HepG2 (cell line): ENCODE measurements around the gene PEAK3. TPM values are rescaled to one million over a fixed set of nuclear protein-coding genes. Genes with fewer than 3 reads are reported as not detected.

Source experiments
- SNRNP70 ChIP-seq: fragments of 200-400 bp; formaldehyde crosslinking; IDR thresholded peaks from 2 replicates; pipeline ENCODE4 v1.6.1; 2017; ENCODE audit warnings: mild to moderate bottlenecking, low read depth, low read length, moderate library complexity
- YEATS4 ChIP-seq: sonication (generic); formaldehyde crosslinking; IDR thresholded peaks from 2 replicates; pipeline ENCODE4 v1.4.0; 2020; ENCODE audit warnings: missing genetic modification reagents, borderline replicate concordance
- ZNF557 ChIP-seq: sonication (generic); formaldehyde crosslinking; IDR thresholded peaks from 2 replicates; pipeline ENCODE4 v1.4.0; 2020; ENCODE audit warnings: missing genetic modification reagents
- ZNF589 ChIP-seq: sonication (generic); formaldehyde crosslinking; conservative IDR thresholded peaks from 2 replicates; pipeline ENCODE4 v1.8.0; 2022; ENCODE audit warnings: mild to moderate bottlenecking, moderate library complexity, missing genetic modification reagents
- ZNF768 ChIP-seq: sonication (generic); formaldehyde crosslinking; IDR thresholded peaks from 2 replicates; pipeline ENCODE4 v1.4.0; 2020; ENCODE audit warnings: missing genetic modification reagents
- ZNF777 ChIP-seq: sonication (generic); formaldehyde crosslinking; IDR thresholded peaks from 2 replicates; pipeline ENCODE4 v1.4.0; 2020; ENCODE audit warnings: missing genetic modification reagents
- polyA plus RNA-seq, 8 experiments: library from polyadenylated mRNA; depleted of rRNA in 3 of 8; stranded (reverse) in 7 of 8; unstranded in 1 of 8; fragments of >200 nt; fragmentation: Illumina TruSeq in 4 of 8; extraction: Trizol in 4 of 8; gene quantifications; 2 replicates each; pipeline versions ENCODE4 v1.2.1 to v1.2.3, GENCODE V29; 2011 to 2016; ENCODE audit warnings: low read depth in 4 of 8, missing spikeins in 1 of 8, mixed read lengths in 1 of 8; ENCODE audit not compliant: insufficient read depth in 1 of 8
- total RNA-seq, 5 experiments: library from RNA; depleted of rRNA; stranded (reverse); fragments of >200 nt; fragmentation: Illumina TruSeq; extraction: Trizol; gene quantifications; 2 replicates each; pipeline ENCODE4 v1.2.3, GENCODE V29; 2016; ENCODE audit warnings: low read depth in 1 of 5
- TF ChIP-seq, protein P1 (sequence below): sonication (generic); formaldehyde crosslinking; IDR thresholded peaks from 2 replicates; pipeline ENCODE4 v1.5.0; 2020; ENCODE audit warnings: mild to moderate bottlenecking, missing genetic modification reagents, borderline replicate concordance
- TF ChIP-seq, protein P2 (sequence below): sonication (generic); formaldehyde crosslinking; conservative IDR thresholded peaks from 2 replicates; pipeline ENCODE4 v1.8.1; 2023; ENCODE audit warnings: missing genetic modification reagents
- TF ChIP-seq, protein P3 (sequence below), 2 experiments: sonication (generic) in 1 of 2; formaldehyde crosslinking in 1 of 2; IDR thresholded peaks; 2 replicates each; pipeline versions ENCODE4 v1.6.1 to v1.9.0; 2014 to 2022; ENCODE audit warnings: antibody characterized with exemption in 1 of 2, borderline replicate concordance in 1 of 2, inconsistent platforms in 1 of 2, low read depth in 1 of 2, missing genetic modification reagents in 1 of 2
- TF ChIP-seq, protein P4 (sequence below): IDR thresholded peaks from 2 replicates; pipeline ENCODE4 v1.6.1; 2018; ENCODE audit warnings: missing genetic modification reagents
- TF ChIP-seq, protein P5 (sequence below), 2 experiments: fragments of 450-650 bp in 1 of 2; sonication (generic) in 1 of 2; formaldehyde crosslinking; IDR thresholded peaks; 2 replicates each; pipeline versions ENCODE4 v1.5.0 to v1.8.0; 2020 to 2022; ENCODE audit warnings: mild to moderate bottlenecking in 1 of 2, missing genetic modification reagents in 1 of 2

Gene PEAK3
- total and polyA plus RNA-seq, 2 of the 13 experiments (the other 11 are each of a cell fraction or from before 2014, with no cell fraction given): not detected

DNA sequence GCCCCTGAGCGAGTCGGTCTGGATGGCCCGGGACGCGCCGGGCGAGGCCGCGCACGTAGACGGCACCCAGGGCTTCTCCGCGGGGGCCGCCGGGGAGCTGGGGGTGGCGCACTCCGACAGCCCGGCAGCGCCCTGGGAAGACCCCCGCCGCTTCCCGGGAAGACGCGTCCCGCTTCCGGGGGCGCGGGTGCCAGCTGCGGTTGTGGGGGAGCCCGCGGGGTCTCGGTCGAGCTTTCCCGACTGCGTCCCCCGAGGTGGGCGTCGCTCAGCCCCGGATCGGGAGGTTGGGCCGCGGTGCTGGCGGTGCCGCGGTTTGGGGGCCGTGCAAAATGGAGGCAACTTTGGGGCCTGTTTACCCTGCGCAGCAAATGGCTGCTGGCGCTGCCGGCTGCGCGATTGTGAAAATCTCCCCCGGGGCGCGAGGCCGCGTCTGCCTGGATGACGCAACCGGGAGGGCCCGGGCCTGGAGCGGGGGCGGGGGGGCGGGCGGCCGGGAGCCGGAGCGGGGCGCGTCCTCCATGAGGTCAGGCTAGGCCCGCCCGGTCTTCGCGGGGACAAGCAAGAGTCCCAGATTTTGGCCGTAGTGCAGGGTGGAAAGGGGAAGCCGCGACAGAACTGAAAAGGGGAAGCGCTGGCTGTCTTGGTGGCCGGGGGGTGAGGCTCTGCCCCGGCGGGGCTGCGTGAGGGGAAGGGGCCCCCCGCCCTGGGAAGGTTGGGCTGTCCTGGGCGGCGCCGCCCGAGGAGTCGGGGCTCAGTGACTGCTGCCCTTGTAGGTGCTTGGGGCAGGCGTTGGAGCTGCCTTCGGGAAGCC, 11.3 kb downstream of the PEAK3 start (continued):
- TF ChIP-seq, protein P1, sequence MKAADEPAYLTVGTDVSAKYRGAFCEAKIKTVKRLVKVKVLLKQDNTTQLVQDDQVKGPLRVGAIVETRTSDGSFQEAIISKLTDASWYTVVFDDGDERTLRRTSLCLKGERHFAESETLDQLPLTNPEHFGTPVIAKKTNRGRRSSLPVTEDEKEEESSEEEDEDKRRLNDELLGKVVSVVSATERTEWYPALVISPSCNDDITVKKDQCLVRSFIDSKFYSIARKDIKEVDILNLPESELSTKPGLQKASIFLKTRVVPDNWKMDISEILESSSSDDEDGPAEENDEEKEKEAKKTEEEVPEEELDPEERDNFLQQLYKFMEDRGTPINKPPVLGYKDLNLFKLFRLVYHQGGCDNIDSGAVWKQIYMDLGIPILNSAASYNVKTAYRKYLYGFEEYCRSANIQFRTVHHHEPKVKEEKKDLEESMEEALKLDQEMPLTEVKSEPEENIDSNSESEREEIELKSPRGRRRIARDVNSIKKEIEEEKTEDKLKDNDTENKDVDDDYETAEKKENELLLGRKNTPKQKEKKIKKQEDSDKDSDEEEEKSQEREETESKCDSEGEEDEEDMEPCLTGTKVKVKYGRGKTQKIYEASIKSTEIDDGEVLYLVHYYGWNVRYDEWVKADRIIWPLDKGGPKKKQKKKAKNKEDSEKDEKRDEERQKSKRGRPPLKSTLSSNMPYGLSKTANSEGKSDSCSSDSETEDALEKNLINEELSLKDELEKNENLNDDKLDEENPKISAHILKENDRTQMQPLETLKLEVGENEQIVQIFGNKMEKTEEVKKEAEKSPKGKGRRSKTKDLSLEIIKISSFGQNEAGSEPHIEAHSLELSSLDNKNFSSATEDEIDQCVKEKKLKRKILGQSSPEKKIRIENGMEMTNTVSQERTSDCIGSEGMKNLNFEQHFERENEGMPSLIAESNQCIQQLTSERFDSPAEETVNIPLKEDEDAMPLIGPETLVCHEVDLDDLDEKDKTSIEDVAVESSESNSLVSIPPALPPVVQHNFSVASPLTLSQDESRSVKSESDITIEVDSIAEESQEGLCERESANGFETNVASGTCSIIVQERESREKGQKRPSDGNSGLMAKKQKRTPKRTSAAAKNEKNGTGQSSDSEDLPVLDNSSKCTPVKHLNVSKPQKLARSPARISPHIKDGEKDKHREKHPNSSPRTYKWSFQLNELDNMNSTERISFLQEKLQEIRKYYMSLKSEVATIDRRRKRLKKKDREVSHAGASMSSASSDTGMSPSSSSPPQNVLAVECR (CRISPR knock-in tag): peak; percentile 59; the same call in 1 of the 2 replicates
- TF ChIP-seq, protein P2, sequence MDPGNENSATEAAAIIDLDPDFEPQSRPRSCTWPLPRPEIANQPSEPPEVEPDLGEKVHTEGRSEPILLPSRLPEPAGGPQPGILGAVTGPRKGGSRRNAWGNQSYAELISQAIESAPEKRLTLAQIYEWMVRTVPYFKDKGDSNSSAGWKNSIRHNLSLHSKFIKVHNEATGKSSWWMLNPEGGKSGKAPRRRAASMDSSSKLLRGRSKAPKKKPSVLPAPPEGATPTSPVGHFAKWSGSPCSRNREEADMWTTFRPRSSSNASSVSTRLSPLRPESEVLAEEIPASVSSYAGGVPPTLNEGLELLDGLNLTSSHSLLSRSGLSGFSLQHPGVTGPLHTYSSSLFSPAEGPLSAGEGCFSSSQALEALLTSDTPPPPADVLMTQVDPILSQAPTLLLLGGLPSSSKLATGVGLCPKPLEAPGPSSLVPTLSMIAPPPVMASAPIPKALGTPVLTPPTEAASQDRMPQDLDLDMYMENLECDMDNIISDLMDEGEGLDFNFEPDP (CRISPR knock-in tag): no peak
- TF ChIP-seq ZNF589 (CRISPR knock-in tag) (0 out of 2 replicates have a peak, but pooled peaks have one; percentile 35), ZNF777 (CRISPR knock-in tag) (0 out of 2 replicates have a peak, but pooled peaks have one; percentile 15), SNRNP70 (peak; percentile 92), ZNF768 (CRISPR knock-in tag) (0 out of 2 replicates have a peak, but pooled peaks have one; percentile 8), YEATS4 (CRISPR knock-in tag) (peak; percentile 58), ZNF557 (no peak)
- TF ChIP-seq, protein P3, sequence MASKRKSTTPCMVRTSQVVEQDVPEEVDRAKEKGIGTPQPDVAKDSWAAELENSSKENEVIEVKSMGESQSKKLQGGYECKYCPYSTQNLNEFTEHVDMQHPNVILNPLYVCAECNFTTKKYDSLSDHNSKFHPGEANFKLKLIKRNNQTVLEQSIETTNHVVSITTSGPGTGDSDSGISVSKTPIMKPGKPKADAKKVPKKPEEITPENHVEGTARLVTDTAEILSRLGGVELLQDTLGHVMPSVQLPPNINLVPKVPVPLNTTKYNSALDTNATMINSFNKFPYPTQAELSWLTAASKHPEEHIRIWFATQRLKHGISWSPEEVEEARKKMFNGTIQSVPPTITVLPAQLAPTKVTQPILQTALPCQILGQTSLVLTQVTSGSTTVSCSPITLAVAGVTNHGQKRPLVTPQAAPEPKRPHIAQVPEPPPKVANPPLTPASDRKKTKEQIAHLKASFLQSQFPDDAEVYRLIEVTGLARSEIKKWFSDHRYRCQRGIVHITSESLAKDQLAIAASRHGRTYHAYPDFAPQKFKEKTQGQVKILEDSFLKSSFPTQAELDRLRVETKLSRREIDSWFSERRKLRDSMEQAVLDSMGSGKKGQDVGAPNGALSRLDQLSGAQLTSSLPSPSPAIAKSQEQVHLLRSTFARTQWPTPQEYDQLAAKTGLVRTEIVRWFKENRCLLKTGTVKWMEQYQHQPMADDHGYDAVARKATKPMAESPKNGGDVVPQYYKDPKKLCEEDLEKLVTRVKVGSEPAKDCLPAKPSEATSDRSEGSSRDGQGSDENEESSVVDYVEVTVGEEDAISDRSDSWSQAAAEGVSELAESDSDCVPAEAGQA (IDR thresholded peaks at IDR 0.05; ENCODE audit: low read depth): peak; percentile 65
- TF ChIP-seq, protein P3 (CRISPR knock-in tag; IDR thresholded peaks at IDR 0.05; ENCODE audit: borderline replicate concordance): no peak
- TF ChIP-seq, protein P4, sequence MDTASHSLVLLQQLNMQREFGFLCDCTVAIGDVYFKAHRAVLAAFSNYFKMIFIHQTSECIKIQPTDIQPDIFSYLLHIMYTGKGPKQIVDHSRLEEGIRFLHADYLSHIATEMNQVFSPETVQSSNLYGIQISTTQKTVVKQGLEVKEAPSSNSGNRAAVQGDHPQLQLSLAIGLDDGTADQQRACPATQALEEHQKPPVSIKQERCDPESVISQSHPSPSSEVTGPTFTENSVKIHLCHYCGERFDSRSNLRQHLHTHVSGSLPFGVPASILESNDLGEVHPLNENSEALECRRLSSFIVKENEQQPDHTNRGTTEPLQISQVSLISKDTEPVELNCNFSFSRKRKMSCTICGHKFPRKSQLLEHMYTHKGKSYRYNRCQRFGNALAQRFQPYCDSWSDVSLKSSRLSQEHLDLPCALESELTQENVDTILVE: peak; percentile 62; the same call in 1 of the 2 replicates
- TF ChIP-seq, protein P5, sequence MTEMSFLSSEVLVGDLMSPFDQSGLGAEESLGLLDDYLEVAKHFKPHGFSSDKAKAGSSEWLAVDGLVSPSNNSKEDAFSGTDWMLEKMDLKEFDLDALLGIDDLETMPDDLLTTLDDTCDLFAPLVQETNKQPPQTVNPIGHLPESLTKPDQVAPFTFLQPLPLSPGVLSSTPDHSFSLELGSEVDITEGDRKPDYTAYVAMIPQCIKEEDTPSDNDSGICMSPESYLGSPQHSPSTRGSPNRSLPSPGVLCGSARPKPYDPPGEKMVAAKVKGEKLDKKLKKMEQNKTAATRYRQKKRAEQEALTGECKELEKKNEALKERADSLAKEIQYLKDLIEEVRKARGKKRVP (CRISPR knock-in tag; IDR thresholded peaks at IDR 0.05): peak in 1 of 2 experiments; percentile 94; a peak in 2 of 4 replicates
